ENCODE data around the gene SYNGAP1. TPM values are rescaled to one million over a fixed set of nuclear protein-coding genes. Genes with fewer than 3 reads are reported as not detected.

Gene SYNGAP1
- total and polyA plus RNA-seq, 9 of the 15 experiments (the other 6 are each of a cell fraction or from before 2014, with no cell fraction given): 0.01 to 22.8 (median 3.2) TPM

GRCh38 chr6:33424855-33425667, 5.2 kb downstream of the SYNGAP1 start (continued):
- peak; percentile 94 for TF ChIP-seq POLR2B (IDR thresholded peaks at IDR 0.05; ENCODE audit: low read depth, partially characterized antibody)
- peak; percentile 45 for TF ChIP-seq MEIS2 (IDR thresholded peaks at IDR 0.05; ENCODE audit: partially characterized antibody)
- 0 out of 2 replicates have a peak, but pooled peaks have one; percentile 18 for TF ChIP-seq PTBP1 (IDR thresholded peaks at IDR 0.05; ENCODE audit: low read depth, low read length)
- TF ChIP-seq ZNF586 (CRISPR knock-in tag; conservative IDR thresholded peaks at IDR 0.05): no peak
- peak; percentile 10; the same call in 1 of the 2 replicates for TF ChIP-seq ZNF24 (IDR thresholded peaks at IDR 0.05)
- no peak for TF ChIP-seq MBD1 (CRISPR knock-in tag; IDR thresholded peaks at IDR 0.05)
- 0 out of 2 replicates have a peak, but pooled peaks have one; percentile 49 for TF ChIP-seq NFATC3 (IDR thresholded peaks at IDR 0.05)
- TF ChIP-seq NCOA1 (IDR thresholded peaks at IDR 0.05; ENCODE audit: low read depth): peak; percentile 64; the same call in 1 of the 2 replicates
- 0 out of 2 replicates have a peak, but pooled peaks have one; percentile 45 for TF ChIP-seq TEAD4 (IDR thresholded peaks at IDR 0.05; ENCODE audit: low read length)
- no peak for TF ChIP-seq TEAD4 (CRISPR knock-in tag; IDR thresholded peaks at IDR 0.05; ENCODE audit: borderline replicate concordance)
- peak; percentile 74 for TF ChIP-seq LEF1 (IDR thresholded peaks at IDR 0.05)
- TF ChIP-seq RBM39 (optimal IDR thresholded peaks at IDR 0.05; ENCODE audit: low read depth, low read length): no peak
- peak; percentile 66; the same call in 1 of the 2 replicates for TF ChIP-seq KAT8 (IDR thresholded peaks at IDR 0.05; ENCODE audit: low read depth)
- no peak for TF ChIP-seq ZNF175 (CRISPR knock-in tag; IDR thresholded peaks at IDR 0.05; ENCODE audit: low read depth)
